H1 (cell line): ENCODE results near the gene MYLK. TPM values are rescaled to one million over a fixed set of nuclear protein-coding genes. Genes with fewer than 3 reads are reported as not detected.

Source experiments
- CTCF ChIA-PET: fragments of 300-600 bp; sonication (Branson Sonifier 250); formaldehyde crosslinking; loops from one replicate; lab custom pipeline; 2021; ENCODE audit not compliant: partially characterized antibody; lab: Charles Lee
- POLR2A ChIA-PET: fragments of 300-600 bp; sonication (Branson Sonifier 250); formaldehyde crosslinking; loops from one replicate; lab custom pipeline; 2021; ENCODE audit warnings: inconsistent platforms; ENCODE audit not compliant: partially characterized antibody; lab: Charles Lee
- DNase-seq, 2 experiments: peaks; one replicate each; pipeline versions ENCODE4 v3.0.0 to v3.0.0-alpha.2; 2010 to 2022; ENCODE audit warnings: low spot score in 2 of 2, low read depth in 1 of 2, mixed read lengths in 1 of 2
- FAIRE-seq: peaks from 2 replicates; lab custom pipeline; 2011; peaks lifted over from hg19 to GRCh38; lab: Jason Lieb, UNC
- H2AFZ ChIP-seq: 2 replicates; pipeline ENCODE4 v1.8.1; 2012; ENCODE audit warnings: low read length, inconsistent platforms
- H2AK5ac ChIP-seq: 2 replicates; pipeline ENCODE4 v1.6.1; 2013; ENCODE audit warnings: low read depth, low read length
- H2BK120ac ChIP-seq: replicated peaks from 2 replicates; pipeline ENCODE3; 2013; ENCODE audit warnings: low read depth, low read length, inconsistent platforms
- H2BK12ac ChIP-seq: 2 replicates; pipeline ENCODE4 v1.6.1; 2013; ENCODE audit warnings: low read depth, low read length
- H2BK15ac ChIP-seq: 2 replicates; pipeline ENCODE4 v1.6.1; 2013; ENCODE audit warnings: low read length
- H2BK20ac ChIP-seq: 2 replicates; pipeline ENCODE4 v1.6.1; 2013; ENCODE audit warnings: low read length
- H2BK5ac ChIP-seq: 2 replicates; pipeline ENCODE4 v1.6.1; 2013; ENCODE audit warnings: low read depth, low read length
- H3K14ac ChIP-seq: 2 replicates; pipeline ENCODE4 v1.6.1; 2013; ENCODE audit warnings: inconsistent platforms; ENCODE audit not compliant: insufficient read length
- H3K18ac ChIP-seq: 2 replicates; pipeline ENCODE4 v1.6.1; 2013; ENCODE audit warnings: low read length; ENCODE audit errors: extremely low read depth
- H3K23ac ChIP-seq: 2 replicates; pipeline ENCODE4 v1.6.1; 2013; ENCODE audit warnings: inconsistent platforms; ENCODE audit not compliant: insufficient read length
- H3K23me2 ChIP-seq: 2 replicates; pipeline ENCODE4 v1.6.1; 2013; ENCODE audit warnings: low read depth, low read length
- H3K27ac ChIP-seq: 2 replicates; pipeline ENCODE4 v1.6.1; 2011; ENCODE audit warnings: low read depth, low read length, inconsistent platforms
- H3K27me3 ChIP-seq, 4 experiments: replicated peaks in 1 of 4; 1 replicate in 1 of 4; 2 replicates in 3 of 4; pipeline versions ENCODE4 v1.6.1 to v1.8.1; 2011 to 2013; ENCODE audit warnings: low read length in 3 of 4, mild to moderate bottlenecking in 3 of 4, inconsistent platforms in 2 of 4, mixed read lengths in 2 of 4, moderate library complexity in 1 of 4; ENCODE audit not compliant: control insufficient read depth in 3 of 4, insufficient read depth in 3 of 4; ENCODE audit errors: extremely low read depth in 1 of 4
- H3K36me3 ChIP-seq, 4 experiments: 2 replicates each; pipeline versions ENCODE4 v1.6.1 to v1.8.1; 2011 to 2013; ENCODE audit warnings: mild to moderate bottlenecking in 4 of 4, low read length in 3 of 4, moderate library complexity in 2 of 4, control low read depth in 1 of 4, inconsistent platforms in 1 of 4; ENCODE audit not compliant: insufficient read depth in 4 of 4, control insufficient read depth in 2 of 4
- H3K4ac ChIP-seq: replicated peaks from 2 replicates; pipeline ENCODE3; 2013; ENCODE audit warnings: low read length, low read depth, mixed read lengths, inconsistent platforms; ENCODE audit not compliant: insufficient read length
- H3K4me1 ChIP-seq, 4 experiments: replicated peaks in 1 of 4; 1 replicate in 1 of 4; 2 replicates in 3 of 4; pipeline versions ENCODE4 v1.6.1 to v1.8.1; 2011 to 2013; ENCODE audit warnings: low read length in 3 of 4, inconsistent platforms in 2 of 4, mixed read lengths in 1 of 4; ENCODE audit not compliant: insufficient read depth in 4 of 4, control insufficient read depth in 3 of 4
- H3K4me2 ChIP-seq, 2 experiments: 2 replicates each; pipeline versions ENCODE4 v1.6.1 to v1.8.1; 2011 to 2013; ENCODE audit warnings: low read depth in 2 of 2, low read length in 2 of 2, control low read depth in 1 of 2, inconsistent platforms in 1 of 2, mild to moderate bottlenecking in 1 of 2; ENCODE audit not compliant: insufficient read depth in 1 of 2
- H3K4me3 ChIP-seq, 4 experiments: fragments of 200-600, 300-600 bp in 1 of 4; sonication (generic), shearing (Covaris generic), sonication (Bioruptor Twin) in 1 of 4; 2 replicates each; pipeline versions ENCODE4 v1.5.1 to v1.8.1; 2011 to 2016; ENCODE audit warnings: low read length in 4 of 4, low read depth in 3 of 4, control low read depth in 2 of 4, inconsistent platforms in 2 of 4, mild to moderate bottlenecking in 2 of 4, mixed read lengths in 1 of 4, moderate library complexity in 1 of 4; ENCODE audit not compliant: insufficient read depth in 2 of 4; ENCODE audit errors: extremely low read depth in 1 of 4
- H3K56ac ChIP-seq: replicated peaks from 2 replicates; pipeline ENCODE3; 2013; ENCODE audit warnings: low read depth, mild to moderate bottlenecking, mixed read lengths, low read length, inconsistent platforms; ENCODE audit not compliant: insufficient read length
- H3K79me1 ChIP-seq: 2 replicates; pipeline ENCODE4 v1.6.1; 2013; ENCODE audit warnings: low read depth, low read length, control low read depth
- H3K79me2 ChIP-seq, 2 experiments: 2 replicates each; pipeline versions ENCODE4 v1.6.1 to v1.8.1; 2012 to 2013; ENCODE audit warnings: low read length in 2 of 2, mild to moderate bottlenecking in 2 of 2, inconsistent platforms in 1 of 2; ENCODE audit not compliant: insufficient read depth in 2 of 2, control insufficient read depth in 1 of 2
- H3K9ac ChIP-seq, 4 experiments: replicated peaks in 1 of 4; 1 replicate in 1 of 4; 2 replicates in 3 of 4; pipeline versions ENCODE4 v1.6.1 to v1.8.1; 2011 to 2013; ENCODE audit warnings: low read depth in 3 of 4, low read length in 3 of 4, control low read depth in 2 of 4, mild to moderate bottlenecking in 2 of 4, moderate library complexity in 2 of 4, inconsistent platforms in 1 of 4; ENCODE audit errors: extremely low read depth in 1 of 4
- H3K9me3 ChIP-seq, 2 experiments: 2 replicates each; pipeline versions ENCODE4 v1.6.1 to v1.8.1; 2012 to 2013; ENCODE audit warnings: mild to moderate bottlenecking in 2 of 2, moderate library complexity in 2 of 2, control low read depth in 1 of 2, inconsistent platforms in 1 of 2, low read depth in 1 of 2, low read length in 1 of 2, mixed read lengths in 1 of 2; ENCODE audit not compliant: insufficient read depth in 2 of 2
- H4K20me1 ChIP-seq, 2 experiments: replicated peaks in 1 of 2; 2 replicates each; pipeline versions ENCODE3 to v1.8.1; 2011 to 2013; ENCODE audit warnings: inconsistent platforms in 2 of 2, low read length in 2 of 2, mild to moderate bottlenecking in 1 of 2; ENCODE audit not compliant: insufficient read depth in 2 of 2, control insufficient read depth in 1 of 2
- H4K5ac ChIP-seq: 2 replicates; pipeline ENCODE4 v1.6.1; 2013; ENCODE audit warnings: low read length, low read depth, mixed read lengths, inconsistent platforms; ENCODE audit not compliant: insufficient read length
- H4K8ac ChIP-seq: 2 replicates; pipeline ENCODE4 v1.8.0; 2013; ENCODE audit warnings: mild to moderate bottlenecking, moderate library complexity, low read length, inconsistent platforms; ENCODE audit not compliant: insufficient read depth; ENCODE audit errors: extremely low read depth
- H4K91ac ChIP-seq: replicated peaks from 2 replicates; pipeline ENCODE3; 2013; ENCODE audit warnings: low read length, mixed read lengths, inconsistent platforms; ENCODE audit not compliant: insufficient read length
- KDM5A ChIP-seq: fragments of 200-600 bp; IDR thresholded peaks from 2 replicates; pipeline ENCODE4 v1.7.1; 2012; ENCODE audit warnings: mild to moderate bottlenecking, low read length, inconsistent platforms, mixed read lengths
- MAFK ChIP-seq: IDR thresholded peaks from 2 replicates; pipeline ENCODE4 v1.6.1; 2012; ENCODE audit warnings: low read depth, mild to moderate bottlenecking, improper control_type of control experiment, low read length
- NRF1 ChIP-seq: IDR thresholded peaks from 2 replicates; pipeline ENCODE4 v1.6.1; 2011; ENCODE audit warnings: mild to moderate bottlenecking, low read depth, low read length, improper control_type of control experiment
- RXRA ChIP-seq: IDR thresholded peaks from 2 replicates; pipeline ENCODE4 v1.6.1; 2011; ENCODE audit warnings: low read depth, mild to moderate bottlenecking, low read length, moderate library complexity; ENCODE audit not compliant: insufficient read depth
- SIRT6 ChIP-seq: IDR thresholded peaks from one replicate; pipeline ENCODE4 v1.7.1; 2012; ENCODE audit warnings: low read length, inconsistent platforms
- SRF ChIP-seq: IDR thresholded peaks from 2 replicates; pipeline ENCODE4 v1.6.1; 2011; ENCODE audit warnings: mild to moderate bottlenecking, low read depth, low read length, moderate library complexity
- ZNF274 ChIP-seq: IDR thresholded peaks from 2 replicates; pipeline ENCODE4 v1.7.0; 2012; ENCODE audit warnings: low read length, borderline replicate concordance; ENCODE audit errors: extremely low read depth
- WGBS, 2 experiments: shearing (Covaris generic) in 1 of 2; methylation state at CpG; one replicate each; pipeline versions ENCODE4 v1.1.6 to v1.1.7; 2013 to 2015; ENCODE audit warnings: low lambda C conversion rate in 2 of 2, mixed read lengths in 2 of 2, inconsistent platforms in 1 of 2, low coverage in 1 of 2, missing lambda C conversion rate in 1 of 2; ENCODE audit not compliant: insufficient replicate concordance in 2 of 2, insufficient coverage in 1 of 2, insufficient read length in 1 of 2; ENCODE audit errors: extremely low coverage in 1 of 2, missing lambda C conversion rate in 1 of 2; 5-methylcytosine and 5-hydroxymethylcytosine counted together
- polyA plus RNA-seq, 7 experiments: library from polyadenylated mRNA; depleted of rRNA in 3 of 7; stranded (reverse) in 5 of 7; unstranded in 2 of 7; fragments of >200 nt in 5 of 7; fragments of 200-250 nt in 2 of 7; gene quantifications; 1 replicate in 5 of 7; 2 replicates in 1 of 7; 4 replicates in 1 of 7; pipeline versions ENCODE4 v1.2.1 to v1.2.3, GENCODE V29; 2011 to 2013; ENCODE audit warnings: missing spikeins in 2 of 7, mixed read lengths in 2 of 7
- total RNA-seq: library from RNA; stranded (reverse); fragmentation: NEBNext Ultra II Directional; extraction: Animal tissue kit (Norgen Biotek cat#: 25700); gene quantifications from 2 replicates; pipeline ENCODE4 v1.2.1, GENCODE V29; 2021

MYLK gene
- total and polyA plus RNA-seq, 2 of the 8 experiments (the other 6 are each of a cell fraction or from before 2014, with no cell fraction given), result 11.6 to 21.3 TPM

DNA sequence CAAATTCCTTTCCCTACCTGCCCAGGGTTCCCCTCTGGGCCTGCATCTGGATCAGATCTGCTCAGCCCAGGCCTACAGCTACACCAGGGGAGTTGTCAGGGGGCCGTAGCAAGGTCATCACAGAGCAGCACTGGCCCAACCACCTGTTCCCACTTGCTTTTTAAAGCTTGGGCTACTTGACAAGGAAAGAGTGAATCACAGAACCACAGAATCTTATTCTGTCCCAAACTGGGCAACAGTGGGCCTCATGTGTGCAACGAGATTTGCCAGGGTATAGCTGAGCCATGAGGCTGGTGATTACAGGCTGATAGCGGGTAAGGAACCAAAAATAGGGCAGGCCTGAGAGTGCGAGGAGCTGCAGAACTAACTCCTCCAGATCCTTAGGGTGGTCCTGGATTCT lies 66.7 kb downstream of the MYLK start:
- H3K79me1 ChIP-seq, result no peaks in the 10 kb centered on the region
- H4K8ac ChIP-seq, result peak overlapping the region; percentile 11; the same call in 1 of the 2 replicates
- H3K27me3 ChIP-seq, result no peaks in the 10 kb centered on the region
- no peak overlapping the region for H2BK5ac ChIP-seq
- no peak overlapping the region for H3K27ac ChIP-seq
- no peak overlapping the region for H4K5ac ChIP-seq
- H3K56ac ChIP-seq, result no peak overlapping the region
- H3K4me1 ChIP-seq, result no peaks in the 10 kb centered on the region
- H3K9me3 ChIP-seq, result no peaks in the 10 kb centered on the region
- H2AK5ac ChIP-seq, result no peak overlapping the region
- no peak overlapping the region for H2BK120ac ChIP-seq
- no peaks in the 10 kb centered on the region for H3K23me2 ChIP-seq
- H2AFZ ChIP-seq, result no peak overlapping the region
- 91% methylated on average over 4 of the region's 4 CpGs; no CpG with 5 or more reads in 1 of the 2 experiments for WGBS, 2 experiments
- no peaks in the 10 kb centered on the region for H3K36me3 ChIP-seq
- H2BK12ac ChIP-seq, result no peak overlapping the region
- H3K4me2 ChIP-seq, result no peak overlapping the region
- H3K23ac ChIP-seq, result no peak overlapping the region
- H4K91ac ChIP-seq, result no peak overlapping the region
- H3K18ac ChIP-seq, result no peak overlapping the region
- no peak overlapping the region for H3K14ac ChIP-seq
- no peaks in the 10 kb centered on the region for H3K79me2 ChIP-seq
- H3K4me3 ChIP-seq, result no peak overlapping the region
- no peak overlapping the region for H2BK15ac ChIP-seq
- no peak overlapping the region for H3K9ac ChIP-seq
- ChIA-PET CTCF (interaction anchor here (1.2 kb wide), 1 partner anchor 9 kb away, joined by 3 read pairs; no protein-coding TSS in a partner anchor), POLR2A (interaction anchor here (1.5 kb wide), 1 partner anchor 13 kb away, joined by 4 read pairs; no protein-coding TSS in a partner anchor)
- H4K20me1 ChIP-seq, result no peaks in the 10 kb centered on the region
- H2BK20ac ChIP-seq, result no peak overlapping the region
- H3K4ac ChIP-seq, result no peak overlapping the region
- no peak for DNase-seq
- no peak for FAIRE-seq
- no peak for TF ChIP-seq SIRT6
- TF ChIP-seq ZNF274, result no peak
- TF ChIP-seq RXRA, result no peak
- no peak for TF ChIP-seq MAFK
- no peak for TF ChIP-seq SRF
- no peak for TF ChIP-seq KDM5A
- TF ChIP-seq NRF1, result no peak
